RWPE1 (cell line): ENCODE data around the gene CNTNAP2.

Experiments
- CTCF ChIA-PET: fragments of 350-600 bp; sonication (Branson Sonifier 250); formaldehyde crosslinking; extraction: SDS; loops from one replicate; lab custom pipeline; 2021; lab: Yijun Ruan, JAX
- POLR2A ChIA-PET: fragments of 400-600 bp; formaldehyde crosslinking; extraction: SDS; loops from one replicate; lab custom pipeline; 2020; ENCODE audit warnings: antibody characterized with exemption; ENCODE audit not compliant: low non-redundant PET; lab: Yijun Ruan, JAX
- DNase-seq: peaks from one replicate; pipeline ENCODE4 v3.0.0; 2012; ENCODE audit warnings: low spot score
- H3K27ac ChIP-seq: fragments of 450-650 bp; 2 replicates; pipeline ENCODE4 v1.5.1; 2017
- TF ChIP-seq, protein P1 (sequence below): fragments of 450-650 bp; conservative IDR thresholded peaks from 2 replicates; pipeline ENCODE4 v1.5.1; 2017; ENCODE audit warnings: low read depth, mild to moderate bottlenecking

CNTNAP2 gene

DNA sequence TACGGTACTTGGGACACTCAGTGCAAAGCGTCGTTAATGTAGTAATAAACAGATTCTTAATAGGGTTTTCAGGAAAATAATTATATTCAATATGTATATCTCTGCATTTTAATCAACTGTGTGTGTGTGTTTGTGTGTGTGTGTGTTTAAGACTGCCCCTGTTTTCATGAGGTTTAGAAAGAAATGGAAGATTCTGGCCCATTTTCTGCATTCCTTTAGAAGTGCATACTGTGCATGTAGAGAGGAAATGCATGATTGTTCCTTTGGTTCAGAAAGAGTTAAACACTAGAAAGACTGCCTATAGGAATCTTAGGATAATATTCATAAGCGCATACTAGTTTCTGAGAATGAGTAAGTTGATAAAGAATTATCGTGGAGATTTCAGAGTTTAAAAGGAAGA is 975 bp downstream of the CNTNAP2 start:
- ChIA-PET POLR2A (no interaction called here), CTCF (no interaction called here)
- no peak overlapping the region for H3K27ac ChIP-seq
- TF ChIP-seq, protein P1, sequence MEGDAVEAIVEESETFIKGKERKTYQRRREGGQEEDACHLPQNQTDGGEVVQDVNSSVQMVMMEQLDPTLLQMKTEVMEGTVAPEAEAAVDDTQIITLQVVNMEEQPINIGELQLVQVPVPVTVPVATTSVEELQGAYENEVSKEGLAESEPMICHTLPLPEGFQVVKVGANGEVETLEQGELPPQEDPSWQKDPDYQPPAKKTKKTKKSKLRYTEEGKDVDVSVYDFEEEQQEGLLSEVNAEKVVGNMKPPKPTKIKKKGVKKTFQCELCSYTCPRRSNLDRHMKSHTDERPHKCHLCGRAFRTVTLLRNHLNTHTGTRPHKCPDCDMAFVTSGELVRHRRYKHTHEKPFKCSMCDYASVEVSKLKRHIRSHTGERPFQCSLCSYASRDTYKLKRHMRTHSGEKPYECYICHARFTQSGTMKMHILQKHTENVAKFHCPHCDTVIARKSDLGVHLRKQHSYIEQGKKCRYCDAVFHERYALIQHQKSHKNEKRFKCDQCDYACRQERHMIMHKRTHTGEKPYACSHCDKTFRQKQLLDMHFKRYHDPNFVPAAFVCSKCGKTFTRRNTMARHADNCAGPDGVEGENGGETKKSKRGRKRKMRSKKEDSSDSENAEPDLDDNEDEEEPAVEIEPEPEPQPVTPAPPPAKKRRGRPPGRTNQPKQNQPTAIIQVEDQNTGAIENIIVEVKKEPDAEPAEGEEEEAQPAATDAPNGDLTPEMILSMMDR: no peak
- no peak for DNase-seq

DNA sequence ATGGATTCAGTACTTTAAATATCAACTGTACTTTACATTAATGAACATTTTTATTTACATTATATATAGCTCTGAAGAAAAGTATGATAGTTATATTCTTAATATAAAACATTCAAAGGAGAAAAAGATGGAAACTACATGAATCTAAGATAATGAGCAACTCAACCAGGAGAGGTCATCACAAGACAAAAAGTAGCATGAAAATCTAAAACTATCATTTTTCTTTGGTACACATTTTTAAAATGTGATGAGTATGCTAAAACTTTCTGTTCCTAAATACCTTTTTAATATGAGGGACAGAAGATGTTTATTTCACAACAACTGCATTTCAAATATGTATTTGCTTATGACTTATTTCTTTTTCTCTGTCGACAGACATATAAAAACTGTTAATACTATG is 2.4 kb downstream of the CNTNAP2 start:
- POLR2A ChIA-PET: no interaction called here
- no peak overlapping the region for H3K27ac ChIP-seq
- TF ChIP-seq, protein P1: no peak
- DNase-seq: no peak
- CTCF ChIA-PET: no interaction called here

DNA sequence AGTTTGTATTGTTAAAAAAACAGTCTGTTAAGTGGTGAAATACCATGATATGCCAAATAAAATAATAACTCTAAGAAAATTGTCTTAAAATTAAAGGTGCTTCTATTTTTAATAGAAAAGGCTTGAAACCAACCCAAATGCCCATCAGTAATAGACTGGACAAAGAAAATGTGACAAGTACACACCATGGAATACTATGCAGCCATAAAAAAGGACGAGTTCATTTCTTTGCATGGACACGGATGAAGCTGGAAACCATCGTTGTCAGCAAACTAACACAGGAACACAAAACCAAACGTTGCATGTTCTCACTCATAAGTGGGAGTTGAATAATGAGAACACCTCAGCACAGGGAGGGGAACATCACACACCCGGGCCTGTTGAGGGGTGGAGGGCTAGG is 7.1 kb downstream of the CNTNAP2 start:
- DNase-seq: no peak
- CTCF ChIA-PET: no interaction called here
- POLR2A ChIA-PET: no interaction called here
- H3K27ac ChIP-seq: no peak overlapping the region
- TF ChIP-seq, protein P1: no peak

DNA sequence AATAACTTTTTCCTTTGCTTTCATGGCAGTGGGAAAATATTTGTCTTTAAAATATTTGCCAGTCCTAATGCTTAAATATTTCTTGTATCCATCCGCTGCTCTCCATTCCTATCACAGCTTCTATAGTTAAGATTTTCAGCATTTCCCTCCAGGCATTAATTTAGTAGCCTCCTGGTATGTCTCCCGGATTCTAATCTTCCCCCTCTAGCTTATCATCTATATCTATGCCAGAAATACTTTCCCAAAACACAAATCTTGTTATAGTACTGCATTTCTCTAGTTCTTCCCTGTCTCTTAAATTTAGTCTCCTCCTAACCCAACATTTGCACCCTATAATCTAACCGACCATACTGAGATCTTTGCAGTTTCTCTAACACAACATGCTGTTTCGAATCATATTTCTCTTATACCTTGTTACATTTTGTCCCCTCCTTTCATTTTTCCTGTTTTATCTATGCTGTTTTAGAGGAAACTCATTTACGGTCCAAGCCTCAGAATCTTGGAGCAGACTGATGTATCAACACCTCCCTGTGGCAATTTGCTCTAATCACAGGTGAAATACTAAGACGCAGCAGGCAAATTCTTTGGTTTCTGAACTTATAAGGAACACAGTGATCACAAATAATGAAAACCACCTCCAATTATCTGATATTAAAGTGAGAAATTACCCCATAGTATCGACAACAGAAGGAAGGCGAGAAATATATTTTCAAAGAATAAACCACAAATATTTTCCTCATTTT is 10.3 kb downstream of the CNTNAP2 start:
- no peak overlapping the region for H3K27ac ChIP-seq
- no peak for DNase-seq
- CTCF ChIA-PET: no interaction called here
- TF ChIP-seq, protein P1: no peak
- POLR2A ChIA-PET: no interaction called here

DNA sequence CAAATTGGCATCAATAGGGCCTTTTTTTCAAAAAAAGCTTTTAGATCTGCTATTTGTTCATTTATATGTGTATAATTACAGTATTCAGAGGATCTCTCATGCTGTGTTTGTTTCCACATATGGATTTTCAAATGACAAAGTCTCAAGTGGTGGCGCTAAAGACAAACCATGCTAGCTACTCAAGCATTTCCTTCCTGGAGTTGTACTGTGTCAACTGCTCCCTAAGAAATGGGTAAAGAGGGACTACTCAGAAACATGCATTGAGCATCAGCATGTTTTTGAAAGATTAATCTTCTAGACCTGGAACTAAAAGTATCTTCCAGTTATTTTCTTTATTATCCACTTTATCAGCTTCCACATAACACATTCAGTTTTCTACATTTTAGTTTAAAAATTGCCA is 12.7 kb downstream of the CNTNAP2 start:
- ChIA-PET POLR2A (no interaction called here), CTCF (interaction anchor here (0.6 kb wide), 1 partner anchor 1472 kb away, joined by 3 read pairs; no protein-coding TSS in a partner anchor)
- H3K27ac ChIP-seq: no peak overlapping the region
- TF ChIP-seq, protein P1: no peak
- no peak for DNase-seq

DNA sequence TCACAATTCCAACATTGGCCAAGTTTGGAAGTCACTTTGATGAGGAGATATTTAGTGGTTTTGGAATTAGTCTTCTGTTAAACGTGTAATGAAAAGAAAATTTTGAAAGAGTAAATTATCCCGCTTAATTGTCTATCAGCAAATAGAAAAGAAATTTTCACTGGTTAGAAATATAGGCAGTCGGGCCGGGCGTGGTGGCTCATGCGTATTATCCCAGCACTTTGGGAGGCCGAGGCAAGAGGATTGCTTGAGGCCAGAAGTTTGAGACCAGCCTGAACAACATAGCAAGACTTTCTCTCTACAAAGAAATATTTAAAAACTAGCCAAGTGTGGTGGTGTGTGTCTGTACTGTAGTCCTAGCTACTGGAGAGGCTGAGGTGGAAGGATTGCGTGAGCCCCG is 13.4 kb downstream of the CNTNAP2 start:
- H3K27ac ChIP-seq: no peak overlapping the region
- no peak for DNase-seq
- ChIA-PET POLR2A (no interaction called here), CTCF (no interaction called here)
- TF ChIP-seq, protein P1: no peak
